ENCODE data around the gene SKIDA1. TPM values are rescaled to one million over a fixed set of nuclear protein-coding genes. Genes with fewer than 3 reads are reported as not detected.

Gene SKIDA1
- total RNA-seq, 1 donor from 2014 or later, result 1.3 TPM

- H3K4me1 Mint-ChIP-seq (ENCODE audit: low read depth, unreplicated experiment), result no peaks in the 10 kb centered on the region
- no peak for TF ChIP-seq CTCF (IDR thresholded peaks at IDR 0.05; ENCODE audit: partially characterized antibody, unreplicated experiment)
- H3K27me3 Mint-ChIP-seq (ENCODE audit: unreplicated experiment), result peaks cover 1% of the 10 kb centered on the region
- no peak overlapping the region for H3K27ac Mint-ChIP-seq (ENCODE audit: unreplicated experiment)
- H3K9me3 Mint-ChIP-seq (ENCODE audit: unreplicated experiment), result peaks cover 2% of the 10 kb centered on the region
- DNase-seq, result no peak
- H3K4me3 Mint-ChIP-seq (ENCODE audit: unreplicated experiment), result no peak overlapping the region
- no peaks in the 10 kb centered on the region for H3K36me3 Mint-ChIP-seq (ENCODE audit: unreplicated experiment)
Observed at GRCh38 chr10:21473135-21473534, 52.3 kb downstream of the SKIDA1 start.

DNA sequence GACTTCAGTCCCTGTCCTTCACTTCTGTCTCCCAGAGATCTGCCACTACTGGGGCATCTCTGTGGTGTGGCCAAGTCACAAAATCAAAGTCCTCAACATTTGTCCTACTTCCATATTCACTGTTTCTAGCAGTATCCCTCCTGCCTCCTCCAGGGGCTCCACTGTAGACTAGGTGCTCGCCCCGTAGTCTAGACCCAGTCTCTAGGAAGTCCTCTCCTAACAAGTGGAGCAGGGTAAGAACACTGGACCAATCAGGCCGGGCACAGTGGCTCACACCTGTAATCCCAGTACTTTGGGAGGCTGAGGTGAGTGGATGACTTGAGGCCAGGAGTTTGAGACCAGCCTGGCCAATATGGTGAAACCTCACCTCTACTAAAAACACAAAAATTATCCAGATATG is 57.4 kb downstream of the SKIDA1 start:
- no peaks in the 10 kb centered on the region for H3K36me3 Mint-ChIP-seq (ENCODE audit: unreplicated experiment)
- H3K9me3 Mint-ChIP-seq (ENCODE audit: unreplicated experiment), result no peaks in the 10 kb centered on the region
- no peak for TF ChIP-seq CTCF (IDR thresholded peaks at IDR 0.05; ENCODE audit: partially characterized antibody, unreplicated experiment)
- no peaks in the 10 kb centered on the region for H3K4me1 Mint-ChIP-seq (ENCODE audit: low read depth, unreplicated experiment)
- no peak overlapping the region for H3K4me3 Mint-ChIP-seq (ENCODE audit: unreplicated experiment)
- DNase-seq, result no peak
- no peaks in the 10 kb centered on the region for H3K27me3 Mint-ChIP-seq (ENCODE audit: unreplicated experiment)
- H3K27ac Mint-ChIP-seq (ENCODE audit: unreplicated experiment), result no peak overlapping the region

- Mint-ChIP-seq H3K4me1 (ENCODE audit: low read depth, unreplicated experiment) (no peaks in the 10 kb centered on the region), H3K4me3 (ENCODE audit: unreplicated experiment) (no peak overlapping the region), H3K27me3 (ENCODE audit: unreplicated experiment) (no peaks in the 10 kb centered on the region), H3K9me3 (ENCODE audit: unreplicated experiment) (no peaks in the 10 kb centered on the region), H3K27ac (ENCODE audit: unreplicated experiment) (no peak overlapping the region), H3K36me3 (ENCODE audit: unreplicated experiment) (no peaks in the 10 kb centered on the region)
- TF ChIP-seq CTCF (IDR thresholded peaks at IDR 0.05; ENCODE audit: partially characterized antibody, unreplicated experiment), result no peak
- DNase-seq, result no peak
Observed at GRCh38 chr10:21467633-21468032, 57.8 kb downstream of the SKIDA1 start.

- no peaks in the 10 kb centered on the region for H3K4me1 Mint-ChIP-seq (ENCODE audit: low read depth, unreplicated experiment)
Observed at GRCh38 chr10:21464134-21464533, 61.3 kb downstream of the SKIDA1 start.

More at GRCh38 chr10:21464134-21464533, 61.3 kb downstream of the SKIDA1 start:
- H3K27ac Mint-ChIP-seq (ENCODE audit: unreplicated experiment), result no peak overlapping the region
- TF ChIP-seq CTCF (IDR thresholded peaks at IDR 0.05; ENCODE audit: partially characterized antibody, unreplicated experiment), result no peak
- H3K4me3 Mint-ChIP-seq (ENCODE audit: unreplicated experiment), result no peak overlapping the region
- H3K9me3 Mint-ChIP-seq (ENCODE audit: unreplicated experiment), result peaks cover 2% of the 10 kb centered on the region
- no peaks in the 10 kb centered on the region for H3K27me3 Mint-ChIP-seq (ENCODE audit: unreplicated experiment)
- no peaks in the 10 kb centered on the region for H3K36me3 Mint-ChIP-seq (ENCODE audit: unreplicated experiment)
- DNase-seq, result no peak

Small RNA genes within 50 kb of the gene (microRNA-seq; reads per million reads assigned to microRNA genes)
- 10.3 reads per million, percentile 50 among the genes with 10 or more reads in this experiment for gene MIR1915 (ENCODE audit: unreplicated experiment)

Other genes starting within 250 kb of the SKIDA1 start
- gene MLLT10, start 8.6 kb upstream of the SKIDA1 start, total RNA-seq (ENCODE audit: unreplicated experiment), result 50.9 TPM